ENCODE data around the gene KCNH2. TPM values are rescaled to one million over a fixed set of nuclear protein-coding genes. Genes with fewer than 3 reads are reported as not detected.

Gene KCNH2
- total and polyA plus RNA-seq, 2 donors (not counting 1 experiment from before 2014, with no cell fraction given), result 0.86 to 2.7 TPM

DNA sequence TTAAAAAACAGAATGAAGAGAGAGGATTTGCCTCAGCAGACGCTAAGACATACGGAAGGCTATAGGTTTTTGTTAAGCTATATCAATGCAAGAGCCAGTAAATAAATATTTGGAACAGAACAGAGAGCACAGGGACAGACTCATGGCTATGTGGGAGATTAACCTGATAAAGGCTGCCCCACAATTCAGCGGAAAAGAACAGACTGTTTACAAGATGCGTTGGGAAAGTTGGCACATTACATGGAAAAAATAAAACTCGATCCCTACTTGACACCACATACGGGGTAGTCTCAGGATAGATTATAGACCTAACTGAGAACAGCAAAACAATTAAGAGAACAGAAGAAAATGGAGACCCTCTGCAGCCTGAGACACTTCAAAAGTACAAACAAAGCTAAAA lies 10.8 kb downstream of the KCNH2 start:
- TF ChIP-seq, protein P1, sequence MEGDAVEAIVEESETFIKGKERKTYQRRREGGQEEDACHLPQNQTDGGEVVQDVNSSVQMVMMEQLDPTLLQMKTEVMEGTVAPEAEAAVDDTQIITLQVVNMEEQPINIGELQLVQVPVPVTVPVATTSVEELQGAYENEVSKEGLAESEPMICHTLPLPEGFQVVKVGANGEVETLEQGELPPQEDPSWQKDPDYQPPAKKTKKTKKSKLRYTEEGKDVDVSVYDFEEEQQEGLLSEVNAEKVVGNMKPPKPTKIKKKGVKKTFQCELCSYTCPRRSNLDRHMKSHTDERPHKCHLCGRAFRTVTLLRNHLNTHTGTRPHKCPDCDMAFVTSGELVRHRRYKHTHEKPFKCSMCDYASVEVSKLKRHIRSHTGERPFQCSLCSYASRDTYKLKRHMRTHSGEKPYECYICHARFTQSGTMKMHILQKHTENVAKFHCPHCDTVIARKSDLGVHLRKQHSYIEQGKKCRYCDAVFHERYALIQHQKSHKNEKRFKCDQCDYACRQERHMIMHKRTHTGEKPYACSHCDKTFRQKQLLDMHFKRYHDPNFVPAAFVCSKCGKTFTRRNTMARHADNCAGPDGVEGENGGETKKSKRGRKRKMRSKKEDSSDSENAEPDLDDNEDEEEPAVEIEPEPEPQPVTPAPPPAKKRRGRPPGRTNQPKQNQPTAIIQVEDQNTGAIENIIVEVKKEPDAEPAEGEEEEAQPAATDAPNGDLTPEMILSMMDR (IDR thresholded peaks at IDR 0.05), result no peak
- TF ChIP-seq EZH2 (IDR thresholded peaks at IDR 0.05; ENCODE audit: borderline replicate concordance, insufficient read depth, low read depth, low read length, poor library complexity, severe bottlenecking), result no peak
- H3K9me3 Mint-ChIP-seq (ENCODE audit: insufficient read depth), result no peaks in the 10 kb centered on the region
- H3K27me3 Mint-ChIP-seq, result peaks cover 24% of the 10 kb centered on the region
- no peak overlapping the region for H3K9ac ChIP-seq (ENCODE audit: low read length)
- peaks cover 2% of the 10 kb centered on the region for H3K4me1 Mint-ChIP-seq
- ChIA-PET POLR2A (no interaction called here), CTCF (interaction anchor here (1.3 kb wide), 1 partner anchor 18 kb away, joined by 3 read pairs; no protein-coding TSS in a partner anchor)
- H3K4me3 Mint-ChIP-seq, result no peak overlapping the region
- no peak for ATAC-seq (ENCODE audit: low read depth)
- H3K4me1 ChIP-seq (ENCODE audit: control insufficient read depth in 2 of 2, insufficient read depth in 2 of 2, low read length in 2 of 2), result peaks cover 3 to 5% of the 10 kb centered on the region in 2 donors
- DNase-seq, result no peak
- H4K20me1 ChIP-seq (ENCODE audit: control insufficient read depth, insufficient read depth, low read length, poor library complexity, severe bottlenecking), result no peaks in the 10 kb centered on the region
- intact Hi-C loops (cut with micrococcal nuclease), result no loop called here
- H3K4me3 ChIP-seq (ENCODE audit: control extremely low read depth in 1 of 5, extremely low read depth in 1 of 5, insufficient read depth in 1 of 5, low read depth in 2 of 5, low read length in 4 of 5), result no peak overlapping the region
- no peak overlapping the region for H3K4me2 ChIP-seq (replicated peaks; ENCODE audit: low read depth, low read length, poor library complexity, severe bottlenecking)
- H3K27ac Mint-ChIP-seq, result no peak overlapping the region
- H3K79me2 ChIP-seq (ENCODE audit: control insufficient read depth, insufficient read depth, low read length), result no peaks in the 10 kb centered on the region
- no peaks in the 10 kb centered on the region for H3K36me3 ChIP-seq (replicated peaks in 1 of 2; ENCODE audit: control extremely low read depth in 1 of 2, control insufficient read depth in 1 of 2, extremely low read depth in 1 of 2, insufficient read depth in 2 of 2, low read length in 1 of 2)
- peaks cover 0 to 29% (median 0%) of the 10 kb centered on the region in 4 experiments for H3K27me3 ChIP-seq (replicated peaks in 1 of 4; ENCODE audit: control extremely low read depth in 1 of 4, control insufficient read depth in 3 of 4, insufficient read depth in 4 of 4, low read length in 3 of 4)
- 96% methylated on average over 3 of the region's 6 CpGs for WGBS (ENCODE audit: insufficient coverage)
- H3K9me3 ChIP-seq (ENCODE audit: control extremely low read depth in 1 of 3, control insufficient read depth in 2 of 3, insufficient read depth in 1 of 3, low read length in 2 of 3), result no peaks in the 10 kb centered on the region
- H2AFZ ChIP-seq (ENCODE audit: insufficient read depth, low read depth, low read length, poor library complexity, severe bottlenecking), result no peak overlapping the region
- no peak overlapping the region for H3K27ac ChIP-seq (ENCODE audit: low read length in 2 of 2)

DNA sequence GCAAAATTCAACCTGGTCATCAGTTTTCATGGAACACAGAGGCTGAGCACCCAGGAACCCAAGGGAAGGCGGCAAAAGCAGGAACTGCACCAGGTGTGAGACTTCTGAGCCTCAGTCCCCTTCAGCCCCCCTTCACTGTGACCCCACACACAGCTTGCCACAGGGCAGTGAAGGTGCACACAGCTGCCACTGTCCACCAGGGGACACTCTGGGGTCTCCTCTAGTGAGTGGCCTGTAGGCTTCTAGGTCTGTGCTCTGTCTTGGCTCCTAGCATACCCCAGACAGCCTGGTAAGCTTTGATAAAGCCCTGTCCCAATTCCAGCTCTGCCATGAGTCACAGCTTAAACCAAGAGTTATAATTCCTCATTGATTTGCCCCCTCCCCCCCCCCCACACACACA lies 12.1 kb downstream of the KCNH2 start:
- Mint-ChIP-seq H3K4me3 (no peak overlapping the region), H3K9me3 (ENCODE audit: insufficient read depth) (no peaks in the 10 kb centered on the region), H3K27ac (no peak overlapping the region), H3K27me3 (peaks cover 26% of the 10 kb centered on the region), H3K4me1 (peaks cover 2% of the 10 kb centered on the region)
- DNase-seq, result no peak
- intact Hi-C loops (cut with micrococcal nuclease), result no loop called here
- Histone ChIP-seq H3K4me1 (ENCODE audit: control insufficient read depth in 2 of 2, insufficient read depth in 2 of 2, low read length in 2 of 2) (peaks cover 3 to 5% of the 10 kb centered on the region in 2 donors), H4K20me1 (ENCODE audit: control insufficient read depth, insufficient read depth, low read length, poor library complexity, severe bottlenecking) (no peaks in the 10 kb centered on the region), H3K9me3 (ENCODE audit: control extremely low read depth in 1 of 3, control insufficient read depth in 2 of 3, insufficient read depth in 1 of 3, low read length in 2 of 3) (no peaks in the 10 kb centered on the region), H3K36me3 (replicated peaks in 1 of 2; ENCODE audit: control extremely low read depth in 1 of 2, control insufficient read depth in 1 of 2, extremely low read depth in 1 of 2, insufficient read depth in 2 of 2, low read length in 1 of 2) (no peaks in the 10 kb centered on the region), H3K27me3 (replicated peaks in 1 of 4; ENCODE audit: control extremely low read depth in 1 of 4, control insufficient read depth in 3 of 4, insufficient read depth in 4 of 4, low read length in 3 of 4) (peaks cover 0 to 37% (median 5%) of the 10 kb centered on the region in 4 experiments), H3K4me2 (replicated peaks; ENCODE audit: low read depth, low read length, poor library complexity, severe bottlenecking) (no peak overlapping the region), H3K27ac (ENCODE audit: low read length in 2 of 2) (no peak overlapping the region), H3K9ac (ENCODE audit: low read length) (no peak overlapping the region), H3K79me2 (ENCODE audit: control insufficient read depth, insufficient read depth, low read length) (no peaks in the 10 kb centered on the region), H2AFZ (ENCODE audit: insufficient read depth, low read depth, low read length, poor library complexity, severe bottlenecking) (no peak overlapping the region), H3K4me3 (ENCODE audit: control extremely low read depth in 1 of 5, extremely low read depth in 1 of 5, insufficient read depth in 1 of 5, low read depth in 2 of 5, low read length in 4 of 5) (no peak overlapping the region)
- no peak for ATAC-seq (ENCODE audit: low read depth)
- ChIA-PET POLR2A (no interaction called here), CTCF (no interaction called here)
- TF ChIP-seq EZH2 (IDR thresholded peaks at IDR 0.05; ENCODE audit: borderline replicate concordance, insufficient read depth, low read depth, low read length, poor library complexity, severe bottlenecking), result no peak
- TF ChIP-seq, protein P1 (IDR thresholded peaks at IDR 0.05), result no peak
- WGBS (ENCODE audit: insufficient coverage), result 60% methylated on average over 1 of the region's 1 CpG
